HG03108 (cell line): ENCODE measurements around the gene ZFR.

Experiments
- ATAC-seq: cut with Tn5 transposase; IDR thresholded peaks from one replicate; pipeline ENCODE4 v1.9.1; 2021; ENCODE audit warnings: moderate library complexity; ENCODE audit not compliant: unreplicated experiment

The ZFR gene

DNA sequence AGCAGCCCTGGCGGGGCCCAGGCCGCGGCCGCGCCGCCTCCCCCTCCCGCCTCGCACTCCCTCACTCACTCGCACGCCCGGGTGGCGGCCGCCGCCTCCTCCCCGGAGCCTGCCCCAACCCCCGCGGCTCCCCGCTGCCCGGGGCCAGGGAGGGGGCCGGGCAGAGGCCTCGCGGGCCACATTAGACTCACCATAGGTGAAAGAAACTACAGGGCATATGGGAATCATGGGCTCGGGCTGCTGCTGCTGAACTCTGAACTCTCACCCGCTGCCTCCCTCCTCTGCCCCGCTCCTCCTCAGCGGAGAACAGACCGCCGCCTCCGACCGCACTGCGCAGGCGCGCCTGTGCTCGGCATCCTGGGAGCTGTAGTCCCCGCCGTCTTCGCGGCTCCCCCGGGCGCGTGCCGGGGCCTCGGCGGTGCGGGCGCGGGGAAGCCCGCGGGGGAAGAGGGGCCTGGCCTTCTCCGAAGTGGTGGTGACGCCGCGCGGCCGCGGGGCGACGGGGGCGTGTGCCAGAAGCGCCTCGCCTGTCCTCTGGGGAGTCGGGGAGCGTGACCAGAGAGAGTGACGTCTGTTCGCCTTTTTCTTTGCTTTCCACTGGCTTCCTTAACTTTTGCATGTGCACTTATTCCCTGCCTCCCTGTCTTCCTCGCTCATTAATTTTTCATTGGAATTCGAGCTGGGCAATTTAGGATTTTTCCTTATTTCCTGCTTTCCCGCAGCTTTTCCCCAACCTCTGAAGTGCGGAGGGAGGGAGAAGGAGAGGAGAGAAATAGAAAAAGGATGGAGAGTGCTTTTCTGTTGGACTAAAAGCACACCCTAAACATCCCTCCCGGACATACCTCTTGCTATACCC is at the start of gene ZFR:
TSS of gene ZFR (minus strand) at position 310 of the 856 bp plus-strand sequence. CDS start at position 228, 82 bp downstream.
- ATAC-seq, result peak; percentile 75

DNA sequence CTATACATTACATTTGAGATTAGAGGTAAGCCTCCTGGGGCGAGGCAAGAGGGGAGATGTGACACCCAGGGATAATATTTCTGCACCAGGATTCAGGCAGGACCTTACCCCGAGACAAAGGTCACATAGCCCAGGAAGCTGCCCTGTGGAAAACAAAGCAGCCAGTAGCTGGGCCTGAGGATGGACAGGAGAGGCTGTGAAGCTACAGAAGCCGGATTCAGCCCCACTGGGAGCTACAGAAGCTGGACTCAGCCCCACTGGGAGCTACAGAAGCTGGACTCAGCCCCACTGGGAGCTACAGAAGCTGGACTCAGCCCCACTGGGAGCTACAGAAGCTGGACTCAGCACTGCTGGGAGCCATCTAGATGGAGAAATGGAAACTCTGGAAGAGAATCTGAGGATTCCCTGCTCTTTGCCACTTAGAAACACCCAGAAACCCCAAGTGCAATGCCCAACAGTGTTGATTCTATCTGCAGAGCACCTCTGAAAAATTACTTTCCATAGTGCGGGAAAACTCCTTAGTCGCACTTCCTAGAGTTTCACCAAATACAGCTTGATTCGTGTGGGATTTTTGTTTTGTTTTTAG is 46.5 kb upstream of the ZFR start:
- no peak for ATAC-seq

GRCh38 chr5:32489791-32490562 is 45.4 kb upstream of the ZFR start:
- no peak for ATAC-seq

DNA sequence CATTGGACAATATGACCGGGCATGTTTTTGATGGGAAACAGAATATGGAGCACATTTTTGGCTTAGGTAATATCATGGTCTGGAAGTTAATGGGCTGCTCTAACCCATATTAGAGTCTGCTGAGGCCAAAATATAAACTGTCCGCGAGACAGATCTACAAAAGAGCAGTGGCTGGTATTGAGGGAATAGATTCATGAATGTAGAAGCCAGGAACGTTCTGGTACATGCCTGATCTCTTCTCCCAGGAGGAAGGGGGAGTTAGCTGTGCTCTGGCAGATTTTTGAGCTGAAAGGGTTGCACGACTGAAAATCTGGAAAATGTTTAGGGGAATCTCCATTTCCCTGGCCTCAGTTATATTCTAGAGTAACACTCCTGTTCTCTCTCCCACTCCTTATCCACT is 42.9 kb upstream of the ZFR start:
- no peak for ATAC-seq

DNA sequence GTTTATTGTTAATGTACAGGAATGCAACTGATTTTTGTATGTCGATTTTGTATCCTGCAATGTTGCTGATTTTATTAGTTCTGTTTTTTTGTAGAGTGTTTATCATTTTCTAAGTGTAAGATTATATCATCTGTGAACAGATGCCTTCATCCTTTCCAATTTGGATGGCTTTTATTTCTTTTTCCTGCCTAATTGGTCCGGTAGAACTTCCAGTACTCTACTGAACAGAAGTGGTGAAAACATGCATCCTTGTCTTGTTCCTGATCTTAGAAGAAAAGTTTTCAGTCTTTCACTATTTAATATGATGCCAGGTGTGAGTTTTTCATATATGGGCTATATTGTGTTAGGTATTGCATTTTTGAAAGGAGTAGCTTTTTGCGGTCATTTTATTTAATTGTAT is 42.5 kb upstream of the ZFR start:
- ATAC-seq, result no peak

- no peak for ATAC-seq
These were observed 37.7 kb upstream of the ZFR start for GRCh38 chr5:32482193-32482592.

DNA sequence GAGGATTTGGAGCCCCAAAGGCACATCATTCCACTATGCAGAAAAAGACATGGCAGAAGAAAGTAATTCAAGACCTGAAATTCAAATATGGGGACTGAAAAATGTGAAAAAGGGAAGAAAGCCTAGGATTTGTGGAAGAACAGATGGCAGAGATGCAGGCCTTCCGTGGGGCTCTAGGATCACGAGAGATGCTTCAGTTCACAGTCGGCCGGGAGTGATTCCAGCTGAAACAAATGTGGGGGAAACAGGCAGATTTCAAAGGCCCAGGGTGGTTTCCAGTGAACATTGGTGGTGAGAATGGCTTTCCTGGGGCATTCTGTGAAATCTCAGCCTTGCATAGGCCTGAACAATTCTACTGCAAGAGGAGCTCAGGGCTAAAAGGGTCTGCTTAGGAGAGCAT is 34.6 kb upstream of the ZFR start:
- ATAC-seq, result no peak

DNA sequence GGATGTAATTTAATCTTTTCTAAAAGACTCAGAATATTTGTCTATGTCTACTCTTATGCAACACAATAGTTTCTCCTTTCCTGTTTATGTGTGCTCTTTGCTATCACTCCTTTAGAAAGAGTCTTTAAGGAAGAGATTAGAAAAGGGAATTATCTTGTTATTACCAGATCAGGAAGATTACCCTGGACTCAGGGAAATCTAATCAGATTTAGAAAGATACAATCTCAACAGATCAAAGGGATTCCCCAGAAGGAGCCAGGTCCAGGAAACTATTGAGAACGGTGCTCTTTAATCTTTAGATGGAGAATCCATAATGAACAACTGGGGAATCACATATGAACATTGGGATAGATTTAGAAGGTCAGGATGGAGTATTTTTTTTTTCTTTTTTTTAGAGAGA is 32.4 kb upstream of the ZFR start:
- ATAC-seq, result no peak

DNA sequence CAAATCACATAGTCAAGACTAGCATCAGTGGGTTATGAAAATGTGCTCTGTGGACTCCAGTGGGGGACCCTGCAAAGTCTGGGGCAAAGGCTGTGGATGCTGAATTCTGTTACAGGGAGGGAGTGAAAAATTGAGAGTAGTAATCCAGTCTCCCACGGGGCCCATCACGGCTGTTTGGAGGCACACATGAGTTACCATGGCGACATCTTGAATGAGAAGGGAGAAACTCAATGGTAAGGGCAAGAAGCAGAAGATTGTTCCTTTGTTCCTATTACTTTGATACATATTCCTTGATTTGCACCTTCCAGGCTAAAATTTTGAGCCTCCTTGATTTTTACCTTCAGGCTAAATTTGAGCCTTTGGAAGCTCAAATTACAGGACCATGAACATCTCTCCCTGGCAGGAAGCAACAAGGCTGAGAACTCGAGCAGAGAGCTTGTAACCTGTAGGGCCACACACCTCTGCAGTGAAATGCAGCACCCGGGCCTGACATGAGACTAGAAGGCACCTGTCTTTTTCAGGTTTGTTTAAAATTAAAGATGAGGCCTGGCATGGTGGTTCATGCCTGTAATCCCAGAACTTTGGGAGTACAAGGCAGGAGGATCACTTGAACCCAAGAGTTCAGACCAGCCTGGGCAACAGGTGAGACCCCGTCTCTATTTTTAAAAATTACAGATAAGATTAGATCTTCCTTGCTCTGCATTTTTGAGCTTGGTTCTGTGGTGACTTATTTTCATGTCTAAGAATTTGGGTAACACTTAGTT is 31.0 kb upstream of the ZFR start:
- no peak for ATAC-seq

GRCh38 chr5:32474209-32474854 is 29.8 kb upstream of the ZFR start:
- ATAC-seq, result no peak

GRCh38 chr5:32473072-32473471 is 28.5 kb upstream of the ZFR start:
- no peak for ATAC-seq

GRCh38 chr5:32471784-32472183 is 27.2 kb upstream of the ZFR start:
- ATAC-seq, result no peak

DNA sequence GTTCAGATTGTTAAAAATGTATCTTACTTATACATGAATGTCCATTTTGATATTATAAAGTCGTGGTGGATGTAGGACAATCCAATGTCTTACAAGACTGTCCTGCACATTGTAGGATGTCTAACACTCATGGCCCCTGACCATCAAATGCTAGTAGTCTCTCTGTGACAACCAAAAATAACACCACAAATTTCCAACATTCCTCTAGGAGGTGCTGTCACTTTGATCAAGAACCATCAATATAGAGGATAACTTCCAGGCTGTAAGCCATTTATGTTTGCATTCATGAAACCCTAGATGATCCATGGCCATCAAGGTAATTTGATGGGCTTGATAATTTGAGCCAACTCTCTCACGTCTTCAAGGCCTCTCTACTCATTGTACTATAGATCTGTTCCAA is 20.5 kb upstream of the ZFR start:
- no peak for ATAC-seq

GRCh38 chr5:32462618-32463017 is 18.1 kb upstream of the ZFR start:
- no peak for ATAC-seq

DNA sequence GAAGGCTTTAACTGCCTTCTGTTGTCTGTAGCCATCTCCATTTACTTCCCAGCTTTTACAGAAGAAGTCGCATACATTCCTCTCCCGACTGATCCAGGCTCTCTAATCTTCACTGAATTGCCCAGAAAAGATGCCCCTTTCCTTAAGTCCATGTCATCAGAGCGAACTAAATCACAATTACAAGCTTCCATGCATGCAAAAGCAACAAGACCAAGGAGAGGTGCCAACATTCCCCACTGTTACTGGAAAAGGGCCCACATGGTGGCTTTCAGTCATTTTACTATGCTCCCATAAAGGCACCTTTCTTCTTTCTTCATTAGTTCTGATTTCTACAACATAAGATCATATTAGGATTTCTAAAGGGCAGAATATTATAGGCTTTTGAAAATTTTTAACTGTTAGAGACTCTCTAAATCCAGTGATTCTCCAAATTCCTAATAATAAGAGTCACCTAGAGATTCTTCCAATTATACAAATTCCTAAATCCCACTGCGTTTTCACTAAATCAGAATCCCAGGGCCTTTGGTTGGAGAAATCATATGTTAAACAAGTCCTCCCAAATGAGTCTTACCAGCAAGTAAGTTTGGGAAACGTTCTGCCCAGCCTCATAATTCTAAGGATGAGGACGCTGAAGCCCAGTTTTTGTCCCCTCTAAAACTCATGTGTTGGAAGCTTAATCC is 17.0 kb upstream of the ZFR start:
- ATAC-seq, result no peak

DNA sequence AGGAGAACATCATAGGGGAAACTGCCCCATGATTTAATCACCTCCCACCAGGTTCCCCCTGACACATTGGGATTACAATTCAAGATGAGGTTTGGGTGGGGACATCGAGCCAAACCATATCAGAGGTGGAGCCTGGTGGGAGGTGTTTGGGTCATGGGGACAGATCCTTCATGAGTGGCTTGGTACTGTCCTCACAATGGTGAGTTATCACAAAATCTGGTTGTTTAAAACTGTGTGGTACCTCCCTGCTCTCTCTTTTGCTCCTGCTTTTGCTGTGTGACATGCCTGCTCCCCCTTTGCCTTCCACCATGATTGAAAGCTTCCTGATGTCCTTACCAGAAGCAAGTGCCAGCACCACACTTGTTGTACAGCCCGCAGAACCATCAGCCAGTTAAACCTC is 16.2 kb upstream of the ZFR start:
- no peak for ATAC-seq

GRCh38 chr5:32458880-32459495 is 14.4 kb upstream of the ZFR start:
- ATAC-seq, result no peak

GRCh38 chr5:32455311-32455710 is 10.8 kb upstream of the ZFR start:
- no peak for ATAC-seq

GRCh38 chr5:32454821-32455220 is 10.3 kb upstream of the ZFR start:
- ATAC-seq, result no peak

DNA sequence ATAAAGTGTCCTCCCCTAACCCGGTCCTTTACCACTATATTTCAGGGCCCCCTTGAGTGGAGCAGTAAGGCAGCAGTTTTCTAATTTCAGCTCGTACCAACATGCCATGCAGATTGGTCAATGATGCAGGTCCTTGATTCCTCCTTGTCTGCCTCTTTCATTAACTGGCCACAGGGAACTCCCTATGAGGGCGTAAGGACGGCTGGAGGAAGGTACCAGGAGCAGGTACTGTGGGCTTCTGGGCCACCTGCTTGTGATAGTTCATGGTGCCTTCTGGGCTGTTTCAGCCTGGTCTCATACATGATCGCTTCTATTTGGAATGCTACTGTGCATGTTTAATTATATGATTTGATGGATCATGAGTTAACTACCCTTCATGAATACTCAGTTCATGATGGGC is 9.4 kb upstream of the ZFR start:
- ATAC-seq, result no peak
